Measurements from ENCODE around the gene KCNC4.

DNA sequence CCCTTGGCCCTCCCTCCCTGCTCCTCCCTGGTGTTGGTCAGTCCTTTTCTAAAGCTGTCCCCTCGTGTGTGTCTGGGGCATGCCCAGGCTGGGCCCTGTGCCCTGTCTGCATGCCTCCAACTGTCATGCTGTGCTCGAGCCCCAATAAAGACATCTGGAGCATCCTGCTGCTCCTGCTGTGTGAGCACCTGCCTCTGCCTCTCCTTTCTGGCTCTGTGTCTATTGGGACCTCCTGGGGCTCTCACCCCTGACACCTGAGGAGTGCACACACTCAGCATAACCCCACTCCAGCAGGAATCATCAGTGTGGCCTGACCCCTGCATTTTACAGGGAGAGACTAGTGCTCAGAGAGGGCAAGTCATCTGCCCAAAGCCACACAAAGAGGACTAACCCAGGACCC is 23.7 kb downstream of the KCNC4 start:
- TF ChIP-seq CTCF (IDR thresholded peaks at IDR 0.05) = no peak
- no peak for TF ChIP-seq POLR2A (IDR thresholded peaks at IDR 0.05)

Data from right lobe of liver (tissue), 4 donors.